ENCODE measurements around the gene PLEKHB2. TPM values are rescaled to one million over a fixed set of nuclear protein-coding genes. Genes with fewer than 3 reads are reported as not detected.

PLEKHB2 gene
- total and polyA plus RNA-seq, 9 of the 15 experiments (the other 6 are each of a cell fraction or from before 2014, with no cell fraction given) = 41.3 to 71.5 (median 50.2) TPM

GRCh38 chr2:131104487-131105155 lies 515 bp upstream of the PLEKHB2 start (continued):
- TF ChIP-seq ZNF347 (CRISPR knock-in tag; IDR thresholded peaks at IDR 0.05; ENCODE audit: low read depth) (no peak), ZNF766 (CRISPR knock-in tag; conservative IDR thresholded peaks at IDR 0.05) (no peak), CBX8 (IDR thresholded peaks at IDR 0.05; ENCODE audit: borderline replicate concordance, extremely low read depth, low read depth, low read length, poor library complexity, severe bottlenecking) (no peak), PHF8 (IDR thresholded peaks at IDR 0.05; ENCODE audit: borderline replicate concordance, low read length) (peak; percentile 39; the same call in 1 of the 2 replicates), PCBP2 (IDR thresholded peaks at IDR 0.05; ENCODE audit: low read depth, low read length, poor library complexity, severe bottlenecking) (no peak), NFIC (IDR thresholded peaks at IDR 0.05) (no peak), EHMT2 (IDR thresholded peaks at IDR 0.05) (no peak), ZBTB1 (CRISPR knock-in tag; IDR thresholded peaks at IDR 0.05; ENCODE audit: borderline replicate concordance, low read depth) (no peak), XRCC3 (IDR thresholded peaks at IDR 0.05) (no peak), STAT5A (IDR thresholded peaks at IDR 0.05; ENCODE audit: borderline replicate concordance, low read length) (no peak), FIP1L1 (IDR thresholded peaks at IDR 0.05; ENCODE audit: low read depth, low read length, poor library complexity, severe bottlenecking) (no peak), BCOR (IDR thresholded peaks at IDR 0.05) (no peak), MYC (IDR thresholded peaks at IDR 0.05; ENCODE audit: low read depth, low read length) (peak; percentile 79), MYC (CRISPR knock-in tag; IDR thresholded peaks at IDR 0.05; ENCODE audit: borderline replicate concordance, low read depth) (no peak), SRSF7 (optimal IDR thresholded peaks at IDR 0.05; ENCODE audit: low read depth, low read length) (no peak), ZNF121 (CRISPR knock-in tag; conservative IDR thresholded peaks at IDR 0.05) (no peak), MAFF (IDR thresholded peaks at IDR 0.05; ENCODE audit: low read length) (peak; percentile 13; the same call in 1 of the 2 replicates), ZFPM2 (CRISPR knock-in tag; IDR thresholded peaks at IDR 0.05) (no peak), POLR2B (IDR thresholded peaks at IDR 0.05; ENCODE audit: low read depth, partially characterized antibody) (no peak), CBFB (CRISPR knock-in tag; IDR thresholded peaks at IDR 0.05) (no peak), POU5F1 (IDR thresholded peaks at IDR 0.05; ENCODE audit: borderline replicate concordance, low read depth, low read length, partially characterized antibody) (no peak), ZNF3 (CRISPR knock-in tag; IDR thresholded peaks at IDR 0.05) (no peak)
- TF ChIP-seq, protein P1, sequence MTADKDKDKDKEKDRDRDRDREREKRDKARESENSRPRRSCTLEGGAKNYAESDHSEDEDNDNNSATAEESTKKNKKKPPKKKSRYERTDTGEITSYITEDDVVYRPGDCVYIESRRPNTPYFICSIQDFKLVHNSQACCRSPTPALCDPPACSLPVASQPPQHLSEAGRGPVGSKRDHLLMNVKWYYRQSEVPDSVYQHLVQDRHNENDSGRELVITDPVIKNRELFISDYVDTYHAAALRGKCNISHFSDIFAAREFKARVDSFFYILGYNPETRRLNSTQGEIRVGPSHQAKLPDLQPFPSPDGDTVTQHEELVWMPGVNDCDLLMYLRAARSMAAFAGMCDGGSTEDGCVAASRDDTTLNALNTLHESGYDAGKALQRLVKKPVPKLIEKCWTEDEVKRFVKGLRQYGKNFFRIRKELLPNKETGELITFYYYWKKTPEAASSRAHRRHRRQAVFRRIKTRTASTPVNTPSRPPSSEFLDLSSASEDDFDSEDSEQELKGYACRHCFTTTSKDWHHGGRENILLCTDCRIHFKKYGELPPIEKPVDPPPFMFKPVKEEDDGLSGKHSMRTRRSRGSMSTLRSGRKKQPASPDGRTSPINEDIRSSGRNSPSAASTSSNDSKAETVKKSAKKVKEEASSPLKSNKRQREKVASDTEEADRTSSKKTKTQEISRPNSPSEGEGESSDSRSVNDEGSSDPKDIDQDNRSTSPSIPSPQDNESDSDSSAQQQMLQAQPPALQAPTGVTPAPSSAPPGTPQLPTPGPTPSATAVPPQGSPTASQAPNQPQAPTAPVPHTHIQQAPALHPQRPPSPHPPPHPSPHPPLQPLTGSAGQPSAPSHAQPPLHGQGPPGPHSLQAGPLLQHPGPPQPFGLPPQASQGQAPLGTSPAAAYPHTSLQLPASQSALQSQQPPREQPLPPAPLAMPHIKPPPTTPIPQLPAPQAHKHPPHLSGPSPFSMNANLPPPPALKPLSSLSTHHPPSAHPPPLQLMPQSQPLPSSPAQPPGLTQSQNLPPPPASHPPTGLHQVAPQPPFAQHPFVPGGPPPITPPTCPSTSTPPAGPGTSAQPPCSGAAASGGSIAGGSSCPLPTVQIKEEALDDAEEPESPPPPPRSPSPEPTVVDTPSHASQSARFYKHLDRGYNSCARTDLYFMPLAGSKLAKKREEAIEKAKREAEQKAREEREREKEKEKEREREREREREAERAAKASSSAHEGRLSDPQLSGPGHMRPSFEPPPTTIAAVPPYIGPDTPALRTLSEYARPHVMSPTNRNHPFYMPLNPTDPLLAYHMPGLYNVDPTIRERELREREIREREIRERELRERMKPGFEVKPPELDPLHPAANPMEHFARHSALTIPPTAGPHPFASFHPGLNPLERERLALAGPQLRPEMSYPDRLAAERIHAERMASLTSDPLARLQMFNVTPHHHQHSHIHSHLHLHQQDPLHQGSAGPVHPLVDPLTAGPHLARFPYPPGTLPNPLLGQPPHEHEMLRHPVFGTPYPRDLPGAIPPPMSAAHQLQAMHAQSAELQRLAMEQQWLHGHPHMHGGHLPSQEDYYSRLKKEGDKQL (CRISPR knock-in tag; IDR thresholded peaks at IDR 0.05; ENCODE audit: borderline replicate concordance) = no peak
- TF ChIP-seq, protein P2, sequence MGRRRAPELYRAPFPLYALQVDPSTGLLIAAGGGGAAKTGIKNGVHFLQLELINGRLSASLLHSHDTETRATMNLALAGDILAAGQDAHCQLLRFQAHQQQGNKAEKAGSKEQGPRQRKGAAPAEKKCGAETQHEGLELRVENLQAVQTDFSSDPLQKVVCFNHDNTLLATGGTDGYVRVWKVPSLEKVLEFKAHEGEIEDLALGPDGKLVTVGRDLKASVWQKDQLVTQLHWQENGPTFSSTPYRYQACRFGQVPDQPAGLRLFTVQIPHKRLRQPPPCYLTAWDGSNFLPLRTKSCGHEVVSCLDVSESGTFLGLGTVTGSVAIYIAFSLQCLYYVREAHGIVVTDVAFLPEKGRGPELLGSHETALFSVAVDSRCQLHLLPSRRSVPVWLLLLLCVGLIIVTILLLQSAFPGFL (CRISPR knock-in tag; IDR thresholded peaks at IDR 0.05) = no peak
